Esophagus squamous epithelium (tissue), 5 donors: ENCODE measurements around the gene CSNK1A1. TPM values are rescaled to one million over a fixed set of nuclear protein-coding genes. Genes with fewer than 3 reads are reported as not detected.
A peak's percentile ranks its signal among the peaks of the same experiment; 100 is the strongest.

Source experiments
- DNase-seq: peaks from one replicate; lab custom pipeline; 2025; lab: John Stamatoyannopoulos, UW
- H3K27ac ChIP-seq, 4 donors: fragments of 200-600 bp; sonication (generic); one replicate each; pipeline ENCODE4 v1.5.1; 2016 to 2019; ENCODE audit warnings: mild to moderate bottlenecking in 1 of 4
- H3K27me3 ChIP-seq, 4 donors: fragments of 200-600 bp; sonication (generic); 1 replicate in 3 of 4; 2 replicates in 1 of 4; pipeline versions ENCODE4 v1.5.1 to v1.6.0; 2017 to 2021; ENCODE audit warnings: antibody characterized with exemption in 1 of 4
- H3K36me3 ChIP-seq, 3 donors: fragments of 200-600 bp; sonication (generic); one replicate each; pipeline ENCODE4 v1.5.1; 2016 to 2019
- H3K4me1 ChIP-seq, 3 donors: fragments of 200-600 bp; sonication (generic); one replicate each; pipeline ENCODE4 v1.5.1; 2017 to 2019
- H3K4me3 ChIP-seq, 4 donors: fragments of 200-600 bp; sonication (generic); 1 replicate in 3 of 4; 2 replicates in 1 of 4; pipeline ENCODE4 v1.5.1; 2016 to 2019; ENCODE audit warnings: mild to moderate bottlenecking in 2 of 4, moderate library complexity in 1 of 4
- H3K9me3 ChIP-seq, 3 donors: fragments of 200-600 bp; sonication (generic); one replicate each; pipeline ENCODE4 v1.5.1; 2016 to 2019
- CTCF ChIP-seq, 6 experiments: fragments of 450-650 bp in 4 of 6; fragments of 200-600 bp in 2 of 6; sonication (generic) in 2 of 6; IDR thresholded peaks; one replicate each; pipeline ENCODE4 v1.5.1; 2016 to 2019; ENCODE audit warnings: antibody characterized with exemption in 6 of 6, mild to moderate bottlenecking in 4 of 6, moderate library complexity in 4 of 6
- POLR2A ChIP-seq, 4 donors: fragments of 450-650 bp; IDR thresholded peaks; one replicate each; pipeline ENCODE4 v1.6.1; 2017; ENCODE audit warnings: antibody characterized with exemption in 4 of 4, mild to moderate bottlenecking in 4 of 4, moderate library complexity in 3 of 4
- WGBS, 2 donors: methylation state at CpG; one replicate each; pipeline ENCODE4 v1.1.5; 2018; 5-methylcytosine and 5-hydroxymethylcytosine counted together
- intact Hi-C: fragments of 100-400 bp; cut with DNase I; formaldehyde crosslinking; loops from one replicate; pipeline ENCODE4 v1.15.0; 2022
- total RNA-seq, 4 donors: library from RNA; depleted of rRNA; stranded (reverse); fragments of >200 nt; gene quantifications; one replicate each; pipeline ENCODE4 v1.1.0, GENCODE V29; 2016
- donor health status: DM: yes; HTN: yes; CAD: no.

CSNK1A1 gene
- total RNA-seq, 4 donors from 2014 or later = 223 to 388 (median 301) TPM

GRCh38 chr5:149495673-149496072 lies 55.6 kb downstream of the CSNK1A1 start:
- H3K9me3 ChIP-seq = no peaks in the 10 kb centered on the region
- no peaks in the 10 kb centered on the region for H3K27me3 ChIP-seq
- no peak overlapping the region for H3K4me3 ChIP-seq
- peak overlapping the region in 2 of 4 donors; percentile 22 to 59 for H3K27ac ChIP-seq
- H3K4me1 ChIP-seq = peaks cover 0 to 61% (median 8%) of the 10 kb centered on the region in 3 donors
- DNase-seq = no peak
- TF ChIP-seq POLR2A (IDR thresholded peaks at IDR 0.05) = no peak
- TF ChIP-seq CTCF (IDR thresholded peaks at IDR 0.05) = no peak
- intact Hi-C loops = no loop called here
- peaks cover 0 to 75% (median 0%) of the 10 kb centered on the region in 3 donors for H3K36me3 ChIP-seq
- 72 to 87% methylated on average over 2 of the region's 2 CpGs for WGBS, 2 donors

GRCh38 chr5:149493316-149493715 lies 57.9 kb downstream of the CSNK1A1 start:
- TF ChIP-seq POLR2A (IDR thresholded peaks at IDR 0.05) (no peak), CTCF (IDR thresholded peaks at IDR 0.05) (no peak)
- peaks cover 0 to 52% (median 0%) of the 10 kb centered on the region in 3 donors for H3K36me3 ChIP-seq
- H3K4me1 ChIP-seq = peaks cover 6 to 85% (median 26%) of the 10 kb centered on the region in 3 donors
- H3K4me3 ChIP-seq = no peak overlapping the region
- DNase-seq = no peak
- peak overlapping the region in 2 of 4 donors; percentile 48 to 87 for H3K27ac ChIP-seq
- no peaks in the 10 kb centered on the region for H3K9me3 ChIP-seq
- WGBS, 2 donors = 61 to 74% methylated on average over 2 of the region's 2 CpGs
- intact Hi-C loops = no loop called here
- H3K27me3 ChIP-seq = no peaks in the 10 kb centered on the region

GRCh38 chr5:149492781-149493180 lies 58.5 kb downstream of the CSNK1A1 start:
- Histone ChIP-seq H3K36me3 (peaks cover 0 to 47% (median 0%) of the 10 kb centered on the region in 3 donors), H3K9me3 (no peaks in the 10 kb centered on the region), H3K27ac (peak overlapping the region; percentile 4 to 87 (median 29)), H3K4me1 (peaks cover 6 to 90% (median 32%) of the 10 kb centered on the region in 3 donors), H3K4me3 (no peak overlapping the region), H3K27me3 (no peaks in the 10 kb centered on the region)
- no peak for DNase-seq
- 79 to 81% methylated on average over 6 of the region's 6 CpGs for WGBS, 2 donors
- intact Hi-C loops = no loop called here
- no peak for TF ChIP-seq POLR2A (IDR thresholded peaks at IDR 0.05)
- no peak for TF ChIP-seq CTCF (IDR thresholded peaks at IDR 0.05)

GRCh38 chr5:149490599-149491485 lies 60.4 kb downstream of the CSNK1A1 start:
- H3K4me3 ChIP-seq = no peak overlapping the region
- H3K4me1 ChIP-seq = peaks cover 22 to 94% (median 48%) of the 10 kb centered on the region in 3 donors
- H3K9me3 ChIP-seq = no peaks in the 10 kb centered on the region
- peaks cover 0 to 27% (median 0%) of the 10 kb centered on the region in 3 donors for H3K36me3 ChIP-seq
- no peaks in the 10 kb centered on the region for H3K27me3 ChIP-seq
- TF ChIP-seq POLR2A (IDR thresholded peaks at IDR 0.05) (no peak), CTCF (IDR thresholded peaks at IDR 0.05) (peak in 1 of 6 experiments; percentile 24)
- H3K27ac ChIP-seq = peak overlapping the region; percentile 37 to 91 (median 78)
- intact Hi-C loops = no loop called here
- 80 to 88% methylated on average over 6 of the region's 6 CpGs for WGBS, 2 donors
- DNase-seq = no peak

DNA sequence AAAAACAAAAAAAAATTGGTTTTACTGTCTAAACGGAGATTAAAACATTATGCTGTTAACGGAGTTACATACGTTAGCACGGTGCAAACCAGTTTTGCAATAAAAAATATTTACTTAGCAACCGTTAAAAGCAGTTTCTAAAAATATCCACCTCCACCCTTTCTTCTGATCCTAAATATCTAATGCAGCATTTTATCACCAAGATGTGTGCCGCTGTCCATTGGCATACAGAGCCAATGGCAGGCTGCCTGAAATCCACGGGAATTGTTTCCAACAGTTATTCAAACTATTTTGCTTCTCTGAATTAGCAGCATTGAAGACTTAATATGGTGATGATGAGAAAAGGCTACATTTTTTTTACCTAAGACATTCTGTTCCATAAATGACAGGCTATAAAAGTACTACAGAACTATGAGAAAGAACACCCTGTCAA lies 61.6 kb downstream of the CSNK1A1 start:
- H3K4me1 ChIP-seq = peaks cover 28 to 96% (median 58%) of the 10 kb centered on the region in 3 donors
- no peak for DNase-seq

More for the DNA sequence above, 61.6 kb downstream of the CSNK1A1 start:
- Histone ChIP-seq H3K36me3 (peaks cover 0 to 15% (median 0%) of the 10 kb centered on the region in 3 donors), H3K27ac (peak overlapping the region in 3 of 4 donors; percentile 50 to 91 (median 87)), H3K27me3 (no peaks in the 10 kb centered on the region), H3K4me3 (no peak overlapping the region), H3K9me3 (no peaks in the 10 kb centered on the region)
- intact Hi-C loops = no loop called here
- TF ChIP-seq POLR2A (IDR thresholded peaks at IDR 0.05) (no peak), CTCF (IDR thresholded peaks at IDR 0.05) (no peak)
- WGBS, 2 donors = 5 to 17% methylated on average over 7 of the region's 7 CpGs
